ENCODE data around the gene TOP3B. TPM values are rescaled to one million over a fixed set of nuclear protein-coding genes. Genes with fewer than 3 reads are reported as not detected.
"Not testable (repeated sequence)": the region's sequence is repeated elsewhere in the genome, so short reads cannot be mapped to it uniquely, and the experiment has no call there.

The TOP3B gene
- total RNA-seq, 3 donors from 2014 or later = 30.4 to 40.0 (median 38.3) TPM

DNA sequence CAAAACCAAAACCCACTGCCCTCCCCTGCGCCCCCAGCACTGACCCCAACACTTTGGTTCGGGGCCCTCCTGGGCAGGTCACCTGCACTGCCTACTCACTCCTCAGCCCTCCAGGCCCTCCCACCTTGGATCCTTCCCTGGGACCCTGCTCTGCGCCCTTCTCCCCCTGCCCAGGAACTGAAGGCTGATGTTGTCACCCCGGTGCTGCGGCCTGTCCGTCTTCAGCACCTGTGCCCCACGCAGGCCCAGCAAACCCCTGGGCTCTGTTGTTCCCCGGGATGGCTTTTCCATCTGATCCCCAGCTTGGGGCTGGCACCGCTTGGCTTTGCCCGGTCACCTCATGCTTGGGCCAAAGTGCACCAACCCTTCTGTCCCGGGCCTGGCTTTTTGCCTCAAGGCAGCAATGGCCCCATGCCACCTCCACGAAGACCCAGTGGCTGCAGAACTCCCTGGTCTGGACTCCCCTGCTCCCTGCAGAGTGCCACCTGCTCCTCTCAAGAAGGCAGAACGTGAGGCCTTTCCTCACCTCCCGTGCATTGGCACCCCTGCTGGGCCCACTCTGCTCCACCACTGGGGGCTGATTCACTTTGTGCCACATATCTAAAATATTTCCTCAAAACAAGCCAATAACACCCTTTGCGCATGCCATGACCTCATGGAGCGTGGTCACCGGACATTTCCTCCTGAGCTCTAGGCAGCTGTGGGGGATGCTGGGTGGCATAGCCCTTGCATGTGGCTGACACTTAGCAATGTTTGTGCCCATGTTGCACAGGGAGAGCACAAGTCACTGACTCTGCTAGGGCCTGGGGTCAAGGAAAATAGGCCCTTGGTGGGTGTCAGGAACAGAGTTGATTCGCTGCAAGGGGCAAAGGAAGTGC lies 38.8 kb downstream of the TOP3B start:
- H3K36me3 ChIP-seq (ENCODE audit: low read depth) = no peaks in the 10 kb centered on the region
- ATAC-seq (no peak), DNase-seq (no peak)
- no peak overlapping the region for H3K4me3 ChIP-seq
- H3K9me3 ChIP-seq = no peaks in the 10 kb centered on the region
- intact Hi-C loops (cut with DNase I, micrococcal nuclease) = loop anchor here in 1 of 2 donors (5.0 kb wide), 1 partner anchor 232 kb away; no protein-coding TSS in a partner anchor
- H3K4me1 ChIP-seq (ENCODE audit: low read depth) = peaks cover 6% of the 10 kb centered on the region
- TF ChIP-seq, protein P1, sequence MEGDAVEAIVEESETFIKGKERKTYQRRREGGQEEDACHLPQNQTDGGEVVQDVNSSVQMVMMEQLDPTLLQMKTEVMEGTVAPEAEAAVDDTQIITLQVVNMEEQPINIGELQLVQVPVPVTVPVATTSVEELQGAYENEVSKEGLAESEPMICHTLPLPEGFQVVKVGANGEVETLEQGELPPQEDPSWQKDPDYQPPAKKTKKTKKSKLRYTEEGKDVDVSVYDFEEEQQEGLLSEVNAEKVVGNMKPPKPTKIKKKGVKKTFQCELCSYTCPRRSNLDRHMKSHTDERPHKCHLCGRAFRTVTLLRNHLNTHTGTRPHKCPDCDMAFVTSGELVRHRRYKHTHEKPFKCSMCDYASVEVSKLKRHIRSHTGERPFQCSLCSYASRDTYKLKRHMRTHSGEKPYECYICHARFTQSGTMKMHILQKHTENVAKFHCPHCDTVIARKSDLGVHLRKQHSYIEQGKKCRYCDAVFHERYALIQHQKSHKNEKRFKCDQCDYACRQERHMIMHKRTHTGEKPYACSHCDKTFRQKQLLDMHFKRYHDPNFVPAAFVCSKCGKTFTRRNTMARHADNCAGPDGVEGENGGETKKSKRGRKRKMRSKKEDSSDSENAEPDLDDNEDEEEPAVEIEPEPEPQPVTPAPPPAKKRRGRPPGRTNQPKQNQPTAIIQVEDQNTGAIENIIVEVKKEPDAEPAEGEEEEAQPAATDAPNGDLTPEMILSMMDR (IDR thresholded peaks at IDR 0.05) = no peak

DNA sequence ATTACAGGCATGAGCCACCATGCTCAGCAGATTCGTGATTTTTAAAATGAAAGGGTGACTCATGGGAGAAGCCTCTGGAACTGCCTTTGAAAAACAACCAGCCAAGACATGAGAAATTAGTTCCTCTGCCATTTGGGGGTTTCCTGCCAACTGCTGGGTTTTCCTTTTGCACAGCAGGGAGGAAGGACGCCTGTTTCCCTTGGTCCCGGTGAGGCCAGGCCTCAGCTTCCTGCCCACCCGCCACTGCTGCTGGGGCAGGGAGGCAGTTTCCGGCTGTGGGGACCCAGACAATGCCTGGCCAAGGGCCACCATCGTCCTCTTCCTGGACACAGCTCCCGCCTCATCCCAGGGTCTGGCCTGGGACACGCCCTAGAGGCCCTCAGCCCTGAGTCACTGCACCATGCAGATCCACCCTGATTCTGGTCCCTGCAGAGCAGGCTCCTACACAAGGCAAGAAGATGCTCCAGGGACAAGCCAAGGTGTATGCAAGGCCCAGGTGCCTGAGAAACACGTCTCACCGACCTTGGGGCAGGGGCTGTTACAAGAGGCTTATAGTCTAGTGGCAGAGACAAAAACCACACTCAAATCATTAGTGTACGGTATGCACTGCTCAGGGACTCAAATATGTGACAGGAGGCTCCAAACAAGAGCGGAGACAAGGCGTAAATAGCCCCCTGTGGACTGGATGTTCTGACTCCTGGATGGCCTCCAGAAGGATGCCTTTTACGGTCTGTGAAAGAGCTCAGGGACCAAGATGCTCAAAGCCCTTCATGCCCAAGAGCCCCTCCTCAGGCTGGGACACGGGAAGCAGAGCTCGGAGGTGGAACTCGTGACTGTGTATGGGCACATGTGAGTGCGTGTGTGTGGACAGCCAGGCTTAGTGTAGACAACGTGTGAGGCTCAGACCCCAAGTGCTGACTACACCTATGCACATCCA lies 39.9 kb downstream of the TOP3B start:
- ATAC-seq (no peak), DNase-seq (peak; percentile 29 to 77 (median 54))
- TF ChIP-seq, protein P1 (IDR thresholded peaks at IDR 0.05) = no peak
- no peak overlapping the region for H3K4me3 ChIP-seq
- H3K9me3 ChIP-seq = no peaks in the 10 kb centered on the region
- H3K4me1 ChIP-seq (ENCODE audit: low read depth) = peaks cover 12% of the 10 kb centered on the region
- intact Hi-C loops (cut with DNase I, micrococcal nuclease) = loop anchor here in 1 of 2 donors (5.0 kb wide), 1 partner anchor 230 kb away; no protein-coding TSS in a partner anchor
- no peaks in the 10 kb centered on the region for H3K36me3 ChIP-seq (ENCODE audit: low read depth)

DNA sequence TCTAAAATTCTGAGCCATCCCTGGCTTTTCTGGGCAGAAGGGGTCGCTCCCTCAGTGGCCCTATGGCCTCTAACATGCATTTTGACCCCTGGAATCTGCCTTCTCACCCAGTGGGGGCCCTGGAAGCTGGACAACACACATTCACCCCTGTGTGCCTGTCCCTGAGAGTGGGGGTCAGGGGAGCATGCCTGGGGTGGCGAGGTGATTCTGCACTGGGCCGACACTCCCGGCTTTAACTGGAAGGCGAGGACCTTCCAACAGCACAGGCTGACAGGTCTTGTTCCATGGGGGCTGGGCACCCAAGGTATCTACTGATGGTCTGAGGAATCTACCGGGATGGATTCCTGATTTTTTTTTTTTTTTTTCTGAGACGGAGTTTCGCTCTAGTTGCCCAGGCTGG lies 40.7 kb downstream of the TOP3B start:
- TF ChIP-seq, protein P1 (IDR thresholded peaks at IDR 0.05) = no peak
- ATAC-seq (no peak), DNase-seq (no peak)
- no peaks in the 10 kb centered on the region for H3K9me3 ChIP-seq
- intact Hi-C loops (cut with DNase I, micrococcal nuclease) = loop anchor here in 1 of 2 donors (5.0 kb wide), 1 partner anchor 230 kb away; no protein-coding TSS in a partner anchor
- H3K36me3 ChIP-seq (ENCODE audit: low read depth) = no peaks in the 10 kb centered on the region
- peaks cover 20% of the 10 kb centered on the region for H3K4me1 ChIP-seq (ENCODE audit: low read depth)
- H3K4me3 ChIP-seq = no peak overlapping the region

DNA sequence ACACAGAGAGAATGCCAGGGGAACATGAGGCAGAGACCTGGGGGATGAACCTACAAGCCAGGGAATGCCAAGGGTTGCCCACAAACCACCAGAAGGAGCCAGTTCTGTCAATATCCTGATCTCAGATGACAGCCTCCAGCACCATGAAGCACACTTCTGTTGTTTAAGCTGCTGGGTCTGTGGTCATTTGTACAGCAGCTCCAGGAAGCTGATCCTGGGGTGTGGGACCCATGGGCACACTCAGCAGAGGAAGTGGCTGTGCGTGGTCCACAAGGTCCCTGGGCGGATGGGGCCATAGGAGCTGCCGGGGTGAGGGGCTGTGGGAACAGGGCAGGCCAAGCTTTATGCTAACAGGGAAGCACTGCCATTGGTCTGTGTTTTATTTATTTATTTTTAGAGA lies 42.1 kb downstream of the TOP3B start:
- TF ChIP-seq, protein P1 (IDR thresholded peaks at IDR 0.05) = no peak
- ATAC-seq (no peak), DNase-seq (no peak)
- Histone ChIP-seq H3K36me3 (ENCODE audit: low read depth) (no peaks in the 10 kb centered on the region), H3K9me3 (no peaks in the 10 kb centered on the region), H3K4me1 (ENCODE audit: low read depth) (peaks cover 24% of the 10 kb centered on the region), H3K4me3 (no peak overlapping the region)
- intact Hi-C loops (cut with DNase I, micrococcal nuclease) = loop anchor here in 1 of 2 donors (5.0 kb wide), 1 partner anchor 228 kb away; no protein-coding TSS in a partner anchor

DNA sequence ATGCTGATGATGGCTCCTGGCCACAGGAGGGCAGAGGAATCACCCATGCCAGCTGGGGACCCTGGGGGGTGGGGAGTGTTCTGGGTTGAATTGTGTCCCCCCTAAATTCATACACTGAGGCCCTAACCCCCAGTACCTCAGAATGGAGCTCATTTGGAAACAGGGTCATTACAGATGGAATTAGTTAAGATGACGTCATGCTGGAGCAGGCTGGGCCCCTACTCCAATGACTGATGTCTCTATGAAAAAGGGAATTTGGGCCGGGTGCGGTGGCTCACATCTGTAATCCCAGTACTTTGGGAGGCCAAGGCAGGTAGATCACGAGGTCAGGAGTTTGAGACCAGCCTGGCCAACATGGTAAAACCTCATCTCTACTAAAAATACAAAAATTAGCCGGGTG lies 42.7 kb downstream of the TOP3B start:
- ATAC-seq; H3K4me3 ChIP-seq; H3K9me3 ChIP-seq; H3K36me3 ChIP-seq (ENCODE audit: low read depth); DNase-seq: not testable (repeated sequence)
- intact Hi-C loops (cut with DNase I, micrococcal nuclease) = loop anchor here in 1 of 2 donors (5.0 kb wide), 1 partner anchor 228 kb away; no protein-coding TSS in a partner anchor
- H3K4me1 ChIP-seq (ENCODE audit: low read depth) = peaks cover 24% of the 10 kb centered on the region
